ENCODE data around the gene CALCB.

The CALCB gene

DNA sequence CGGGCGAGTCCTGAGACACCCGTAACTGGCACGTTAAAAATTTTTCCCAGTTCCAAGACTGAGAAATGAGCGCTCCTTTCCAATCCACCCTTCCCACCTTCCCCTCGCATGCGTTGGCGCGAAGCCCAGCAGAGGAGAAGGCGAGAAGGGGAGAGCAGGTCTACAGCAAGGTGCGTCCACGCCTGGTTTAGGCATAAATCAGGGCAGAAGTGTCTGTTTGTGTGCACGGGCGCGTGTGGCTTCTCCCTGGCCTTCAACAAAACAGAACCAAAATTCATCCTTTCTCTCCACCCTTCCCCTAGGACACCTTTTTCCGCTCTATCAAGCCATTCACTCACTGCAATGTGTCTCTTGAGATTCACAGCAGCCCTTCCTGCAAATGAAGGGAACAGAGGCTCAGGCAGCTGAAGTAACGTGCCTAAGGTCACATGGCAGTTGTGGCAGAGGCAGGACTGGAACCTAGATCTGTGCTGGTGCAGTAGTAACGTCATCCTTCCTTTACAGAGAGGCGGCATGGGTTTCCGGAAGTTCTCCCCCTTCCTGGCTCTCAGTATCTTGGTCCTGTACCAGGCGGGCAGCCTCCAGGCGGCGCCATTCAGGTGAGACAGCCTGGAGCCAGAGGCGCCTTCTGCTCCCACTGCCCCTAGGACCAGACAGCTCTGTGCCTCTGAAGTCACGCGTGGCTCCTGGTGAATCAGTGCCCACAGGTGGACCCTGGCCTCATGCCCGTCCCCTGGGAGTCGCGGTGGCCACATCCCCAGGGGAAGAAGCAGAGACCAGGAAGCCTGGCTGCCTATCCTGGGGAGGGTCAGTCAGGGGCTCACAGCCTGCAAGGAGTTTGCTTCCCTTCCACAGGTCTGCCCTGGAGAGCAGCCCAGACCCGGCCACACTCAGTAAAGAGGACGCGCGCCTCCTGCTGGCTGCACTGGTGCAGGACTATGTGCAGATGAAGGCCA, 1.1 kb downstream of the CALCB start:
- DNase-seq (ENCODE audit: low read depth in 3 of 3), result peak; percentile 78 to 89 (median 79)

- DNase-seq (ENCODE audit: low read depth in 3 of 3), result no peak
Observed at GRCh38 chr11:15075162-15075526, 1.8 kb downstream of the CALCB start.

DNA sequence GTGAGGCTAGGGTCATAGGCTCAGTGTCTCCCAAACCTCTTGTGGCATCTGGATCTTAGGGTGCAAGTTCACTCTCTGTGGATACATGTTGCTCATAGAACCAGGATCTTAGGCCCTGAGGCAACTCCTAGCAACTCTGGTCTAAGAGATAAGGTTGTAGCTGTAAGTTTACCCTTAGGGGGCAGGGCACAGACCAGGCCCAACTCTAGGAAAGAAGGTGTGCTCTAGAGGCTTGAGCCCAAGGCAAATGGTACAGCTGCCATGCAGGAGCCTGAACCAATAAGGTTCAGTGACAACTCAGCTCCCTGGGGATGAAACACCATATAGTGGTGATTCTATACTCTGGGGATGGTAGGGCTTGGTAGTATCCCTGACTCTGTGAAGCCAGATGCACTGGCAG, 17.8 kb downstream of the CALCB start:
- DNase-seq (ENCODE audit: low read depth in 3 of 3), result no peak

DNA sequence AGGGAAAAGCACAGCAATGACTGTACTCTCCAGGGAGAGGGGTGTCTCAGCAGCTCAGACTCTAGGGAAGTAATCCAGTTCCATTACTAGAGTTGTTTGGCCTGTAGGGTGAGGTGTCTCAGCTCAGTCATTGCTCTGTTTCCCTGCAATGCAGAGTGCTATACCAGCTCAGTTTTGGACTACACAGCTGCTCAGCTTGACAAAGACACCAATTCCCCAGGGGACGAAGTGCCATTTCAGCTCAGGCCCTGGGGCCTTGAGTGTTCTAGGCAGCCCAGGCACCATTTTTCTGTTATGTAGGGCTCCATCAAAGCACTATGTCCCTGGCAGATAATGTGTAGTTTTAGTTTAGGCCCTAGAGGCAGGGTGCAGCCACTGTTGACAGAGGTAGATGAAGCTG, 18.2 kb downstream of the CALCB start:
- no peak for DNase-seq (ENCODE audit: low read depth in 3 of 3)

GRCh38 chr11:15093432-15093831, 20.0 kb downstream of the CALCB start:
- no peak for DNase-seq (ENCODE audit: low read depth in 3 of 3)

DNA sequence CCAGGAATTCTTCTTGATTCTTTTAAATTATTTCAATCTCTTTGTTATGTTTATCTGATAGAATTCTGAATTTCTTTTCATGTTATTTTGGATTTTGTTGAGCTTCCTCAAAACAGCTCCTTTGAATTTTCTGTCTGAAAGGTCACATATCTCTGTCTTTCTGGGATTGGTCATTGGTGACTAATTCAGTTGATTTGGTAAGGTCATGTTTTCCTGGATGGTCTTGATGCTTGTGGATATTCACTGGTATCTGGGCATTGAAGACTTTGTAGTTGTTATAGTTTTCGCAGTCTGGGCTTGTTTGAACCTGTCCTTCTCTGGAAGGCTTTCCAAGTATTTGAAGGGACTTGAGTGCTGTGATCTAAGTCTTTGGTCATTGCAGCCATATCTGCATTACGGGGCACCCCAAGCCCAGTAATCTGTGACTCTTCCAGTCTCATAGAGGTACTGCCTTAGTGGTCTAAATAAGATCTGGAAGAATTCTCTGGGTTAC, 22.4 kb downstream of the CALCB start:
- DNase-seq (ENCODE audit: low read depth in 3 of 3), result no peak

DNA sequence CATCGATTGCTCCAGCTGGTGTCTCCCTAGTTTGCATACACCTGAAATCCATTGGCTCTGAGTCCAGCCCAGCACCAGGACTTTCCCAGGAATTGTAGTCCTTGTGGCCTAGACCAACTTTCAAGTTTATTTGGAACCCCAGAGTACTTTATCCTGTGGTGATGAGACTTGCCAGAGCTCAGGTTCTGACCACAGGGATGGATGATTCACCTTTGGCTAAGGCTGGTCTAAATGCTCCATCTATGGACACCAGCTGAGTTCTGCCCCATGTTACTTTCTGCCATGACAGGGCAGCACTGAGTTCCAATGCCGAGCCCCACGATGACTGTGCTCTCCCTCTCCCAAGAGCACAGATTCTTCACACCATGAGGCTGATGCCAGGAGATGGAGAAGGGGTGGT, 24.0 kb downstream of the CALCB start:
- no peak for DNase-seq (ENCODE audit: low read depth in 3 of 3)

- no peak for DNase-seq (ENCODE audit: low read depth in 3 of 3)
Observed at GRCh38 chr11:15099267-15099666, 25.9 kb downstream of the CALCB start.

DNA sequence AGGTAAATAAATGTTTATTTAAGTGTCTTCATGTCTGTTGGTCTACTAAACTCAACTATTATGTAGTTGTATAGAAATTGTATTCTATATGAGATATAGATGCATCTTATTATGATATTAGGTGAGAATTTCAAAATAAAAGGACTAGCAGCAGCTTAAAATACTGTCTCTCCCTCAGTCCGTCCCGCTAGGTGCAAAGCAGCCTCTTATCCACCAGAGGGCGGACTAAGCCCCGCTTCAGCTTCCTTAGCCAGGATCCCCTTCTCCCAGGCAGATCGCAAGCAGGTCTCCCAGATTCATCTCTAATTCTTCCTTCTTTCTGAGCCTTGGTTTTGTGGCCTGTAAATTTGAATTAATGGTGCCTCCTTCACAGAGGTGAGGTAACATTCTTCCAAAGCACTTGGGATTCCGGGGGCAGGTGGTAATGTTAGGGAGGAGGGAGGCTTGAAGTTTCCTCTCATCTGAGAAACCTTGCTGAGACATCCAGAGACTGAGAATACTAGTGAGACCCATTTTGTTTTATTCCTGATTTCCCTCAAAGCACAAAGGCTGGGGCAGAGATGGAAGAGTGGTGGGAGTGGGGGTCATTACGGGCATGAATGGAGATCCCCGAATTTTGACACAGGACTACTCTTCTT, 27.8 kb downstream of the CALCB start:
- DNase-seq (ENCODE audit: low read depth in 3 of 3), result peak; percentile 17 to 50 (median 28)

GRCh38 chr11:15104166-15104565, 30.8 kb downstream of the CALCB start:
- DNase-seq (ENCODE audit: low read depth in 3 of 3), result no peak

DNA sequence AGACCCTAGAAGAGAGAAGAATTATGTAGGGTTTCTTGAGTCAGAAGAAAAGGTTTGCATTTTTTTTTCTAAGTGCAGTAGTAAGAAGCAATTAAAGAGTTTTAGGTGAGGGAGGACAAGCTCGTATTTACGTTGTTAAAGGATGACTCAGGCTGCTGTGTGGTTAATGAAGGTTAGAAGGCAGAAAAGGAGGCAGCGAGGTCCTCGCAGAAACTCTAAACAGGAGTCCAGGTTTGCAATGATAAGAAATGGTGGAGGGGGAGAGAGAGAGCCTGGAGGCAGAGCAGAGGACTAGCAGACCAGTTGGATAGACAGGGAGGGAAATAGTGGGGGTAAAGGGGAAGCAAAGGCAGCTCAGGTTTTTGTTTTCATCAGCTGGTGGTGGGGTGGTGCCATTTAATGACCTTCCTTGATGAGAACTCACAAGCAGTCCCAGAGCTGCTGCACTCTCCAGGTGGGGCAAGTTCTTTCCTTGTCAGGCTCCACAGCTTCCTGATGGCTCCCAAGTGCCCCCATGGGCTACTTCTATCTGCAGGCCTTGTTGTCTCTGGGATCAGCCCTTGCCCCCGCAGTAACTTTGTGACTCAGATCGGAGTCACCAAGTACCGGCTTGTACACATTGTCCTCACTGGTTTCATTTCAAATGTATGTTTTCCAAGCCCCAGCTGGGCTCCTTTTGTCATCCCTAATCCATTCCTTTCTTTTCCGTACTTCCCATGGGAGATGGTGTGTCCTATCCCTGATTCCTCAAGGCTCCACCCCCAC, 33.0 kb downstream of the CALCB start:
- no peak for DNase-seq (ENCODE audit: low read depth in 3 of 3)

DNA sequence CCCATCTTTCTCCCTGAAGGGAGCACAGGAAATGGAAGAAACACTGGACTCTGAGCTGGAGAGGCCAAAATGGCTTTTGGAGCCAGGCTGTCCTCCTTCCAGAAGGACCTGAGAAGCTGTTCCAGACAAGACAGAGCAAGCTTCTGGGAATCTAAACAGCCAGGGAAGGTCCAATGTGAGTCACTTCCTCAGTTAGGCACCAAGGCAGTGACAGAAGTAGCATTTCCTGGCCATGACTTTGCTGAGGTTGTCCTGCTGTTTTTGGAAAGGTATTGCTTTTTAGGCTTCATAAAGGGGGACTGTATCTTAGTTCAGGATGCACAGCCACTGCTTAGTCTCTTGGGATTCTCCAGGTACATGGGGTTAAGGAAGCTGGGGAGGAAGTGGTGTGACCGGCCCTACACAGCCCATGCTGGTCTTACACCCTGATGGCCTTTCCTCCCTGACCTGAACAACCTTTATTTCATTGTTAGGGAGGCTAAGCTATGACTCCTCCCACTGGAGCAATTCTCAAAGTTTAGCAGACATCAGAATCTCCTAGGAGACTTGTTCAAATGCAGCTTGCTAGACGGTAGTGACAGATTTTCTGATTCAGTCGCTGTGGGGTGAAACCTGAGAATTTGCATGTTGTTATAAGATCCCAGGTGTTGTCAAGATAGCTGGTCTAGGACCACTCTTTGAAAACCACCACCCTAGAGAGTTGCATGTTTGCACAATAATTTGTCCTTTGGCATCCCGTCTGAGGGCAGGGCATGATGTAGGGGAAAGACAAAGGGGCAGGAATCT, 34.5 kb downstream of the CALCB start:
- DNase-seq (ENCODE audit: low read depth in 3 of 3), result no peak

DNA sequence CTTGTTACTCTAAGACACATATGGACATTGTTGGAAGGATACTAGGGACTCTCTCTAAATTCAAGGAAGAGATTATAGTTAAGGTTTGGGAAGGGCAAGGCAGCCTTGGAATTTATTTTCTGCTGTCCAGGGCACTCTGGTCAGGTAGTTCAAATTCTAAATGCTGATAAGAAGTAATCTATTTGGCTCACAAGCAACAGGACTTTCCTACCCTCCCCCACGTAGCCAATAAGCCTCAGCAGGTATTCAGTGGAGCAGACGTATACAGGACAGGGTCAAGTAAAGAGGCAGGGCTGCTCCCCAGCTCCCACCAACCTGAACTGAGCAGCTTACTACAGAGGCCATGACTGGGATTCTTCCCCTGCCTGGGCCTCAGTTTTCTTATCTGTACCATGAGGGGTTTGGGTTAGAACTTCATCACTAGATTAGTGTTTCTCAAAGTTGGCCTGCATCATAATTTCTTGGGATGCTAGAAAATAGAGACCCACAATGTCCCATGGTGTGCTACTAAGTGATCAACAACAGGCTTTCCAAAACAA, 35.3 kb downstream of the CALCB start:
- no peak for DNase-seq (ENCODE audit: low read depth in 3 of 3)

- DNase-seq (ENCODE audit: low read depth in 3 of 3), result no peak
Observed at GRCh38 chr11:15109602-15110001, 36.2 kb downstream of the CALCB start.

GRCh38 chr11:15111215-15111614, 37.8 kb downstream of the CALCB start:
- DNase-seq (ENCODE audit: low read depth in 3 of 3), result no peak

- no peak for DNase-seq (ENCODE audit: low read depth in 3 of 3)
Observed at GRCh38 chr11:15112131-15112541, 38.7 kb downstream of the CALCB start.

DNA sequence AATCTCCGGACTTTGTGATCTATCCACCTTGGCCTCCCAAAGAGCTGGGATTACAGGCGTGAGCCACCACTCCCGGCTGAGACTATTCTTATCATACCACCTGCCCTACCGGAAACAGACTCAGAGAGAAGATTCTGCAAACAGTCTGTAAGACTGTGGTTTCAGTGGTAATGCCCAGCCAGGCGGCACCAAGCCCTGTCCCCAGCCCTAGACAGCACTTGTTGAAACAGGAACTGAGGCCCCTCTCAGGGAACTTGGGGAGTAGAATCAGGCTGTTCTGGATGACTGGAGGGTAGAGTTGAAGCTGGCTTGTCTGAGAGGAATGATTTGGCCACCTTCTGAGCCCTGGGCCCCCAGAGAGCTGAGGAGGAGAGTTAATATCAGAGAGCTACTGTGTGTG, 40.0 kb downstream of the CALCB start:
- DNase-seq (ENCODE audit: low read depth in 3 of 3), result no peak

DNA sequence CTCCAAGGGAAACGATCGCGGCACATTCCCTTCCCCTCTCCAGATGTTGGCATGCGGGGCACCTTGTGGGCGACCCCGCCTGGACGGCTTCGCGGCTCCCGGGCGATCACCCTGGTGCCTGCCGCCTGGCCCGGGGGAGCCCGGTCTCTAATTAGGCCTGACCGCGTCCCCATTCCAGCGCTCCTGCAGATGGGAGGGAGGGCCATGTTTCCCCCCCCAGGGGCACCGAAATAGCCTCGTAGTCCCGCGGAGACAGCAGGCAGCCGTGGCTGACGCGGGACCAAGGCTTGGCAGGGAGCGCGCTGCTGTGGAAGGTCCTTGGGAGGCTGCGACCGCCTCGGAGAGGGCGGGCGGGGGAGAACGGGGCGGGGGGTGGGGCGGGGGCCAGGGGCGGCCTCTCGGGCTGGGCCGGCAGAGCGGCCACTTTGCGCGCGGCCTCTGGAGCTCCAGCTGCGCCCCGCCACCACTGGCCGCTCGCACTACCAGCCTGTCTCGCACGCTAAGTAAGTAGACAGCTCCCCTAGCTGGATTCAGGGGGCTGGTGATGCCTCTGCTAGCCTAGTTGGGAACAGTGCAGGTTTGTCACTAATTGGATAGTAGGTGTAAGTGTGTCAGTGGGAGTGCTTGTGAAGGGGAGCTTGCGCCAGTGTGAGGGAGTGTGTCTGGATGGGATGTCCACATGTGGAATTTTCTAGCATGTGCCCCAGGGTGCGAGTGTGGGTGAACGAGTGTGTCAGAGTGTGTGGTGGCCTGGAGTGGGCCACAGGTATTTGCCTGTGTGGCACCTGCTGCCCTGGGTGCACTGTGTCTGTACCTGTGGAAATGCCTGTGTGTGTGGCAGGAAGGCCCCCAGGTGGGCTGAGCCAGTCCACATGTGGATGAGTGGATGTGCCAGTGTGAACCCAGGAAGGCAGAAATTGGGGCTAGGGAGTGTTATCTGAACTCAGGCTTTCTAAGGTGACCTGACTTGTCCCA, 41.4 kb downstream of the CALCB start, which contains the start of gene INSC:
INSC (plus strand) TSS at position 423 of the 975 bp plus-strand sequence. CDS start 34,252 bp downstream, outside the sequence.
- no peak for DNase-seq (ENCODE audit: low read depth in 3 of 3)

GRCh38 chr11:15115686-15116085, 42.3 kb downstream of the CALCB start:
- no peak for DNase-seq (ENCODE audit: low read depth in 3 of 3)

GRCh38 chr11:15117751-15118150, 44.4 kb downstream of the CALCB start:
- no peak for DNase-seq (ENCODE audit: low read depth in 3 of 3)
